ENCODE results near the gene SYNE1. TPM values are rescaled to one million over a fixed set of nuclear protein-coding genes. Genes with fewer than 3 reads are reported as not detected.

SYNE1 gene
- total RNA-seq, 1 experiment from 2014 or later: 3.0 TPM

DNA sequence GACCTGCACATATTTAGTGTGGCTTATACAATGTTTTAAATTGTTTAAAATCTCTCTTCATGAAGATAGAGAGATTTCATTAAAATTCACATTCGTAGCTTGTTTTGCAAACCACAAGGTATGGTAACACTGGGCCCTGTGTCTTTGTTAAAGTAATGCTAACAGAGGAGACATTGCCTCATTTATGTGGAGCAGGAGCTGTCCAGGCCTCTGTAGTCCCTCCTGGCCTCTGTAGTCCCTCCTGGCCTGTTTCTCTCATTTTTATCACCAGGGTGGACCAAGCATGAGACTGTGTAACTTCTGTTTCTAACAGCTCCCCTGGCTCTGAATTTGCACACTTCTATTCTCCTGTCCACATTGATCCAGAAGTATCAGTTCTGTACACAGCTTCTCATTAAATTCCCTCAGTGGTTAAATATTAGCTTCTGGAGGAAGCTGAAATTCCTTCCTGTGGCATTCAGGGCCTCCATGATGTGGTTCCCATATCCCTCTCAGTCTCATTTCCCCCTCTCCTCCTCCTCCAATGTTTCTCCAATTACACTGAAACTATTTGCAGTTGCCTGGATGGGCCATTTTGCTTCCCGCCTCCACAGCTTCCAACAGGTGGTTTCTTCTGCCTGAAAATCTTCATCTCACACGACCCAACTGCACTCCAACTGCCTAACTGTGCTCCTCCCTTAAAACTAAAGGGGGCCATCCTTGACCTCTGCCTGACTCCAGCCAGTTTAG, 340.4 kb downstream of the SYNE1 start:
- Mint-ChIP-seq H3K27me3 (ENCODE audit: low read depth) (no peaks in the 10 kb centered on the region), H3K4me1 (peaks cover 15 to 22% of the 10 kb centered on the region in 2 experiments), H3K36me3 (ENCODE audit: insufficient read depth in 1 of 3, low read depth in 3 of 3) (no peaks in the 10 kb centered on the region), H3K4me3 (no peak overlapping the region; a peak in 1 of 5 replicates), H3K9me3 (no peaks in the 10 kb centered on the region), H3K27ac (peak overlapping the region in 1 of 3 experiments; percentile 46; a peak in 1 of 7 replicates)
- Histone ChIP-seq H3K56ac (ENCODE audit: insufficient read length, low read depth, low read length) (no peak overlapping the region), H2AFZ (ENCODE audit: low read length) (no peak overlapping the region), H3K4me2 (ENCODE audit: insufficient read depth, insufficient read length, low read length) (no peak overlapping the region), H4K5ac (ENCODE audit: insufficient read length, low read depth, low read length) (no peak overlapping the region), H3K79me1 (ENCODE audit: insufficient read depth, low read depth, low read length, poor library complexity, severe bottlenecking) (no peaks in the 10 kb centered on the region), H4K91ac (ENCODE audit: insufficient read length, low read depth, low read length) (no peak overlapping the region), H3K18ac (ENCODE audit: insufficient read length, low read depth, low read length) (no peak overlapping the region), H3T11ph (ENCODE audit: low read length) (no peak overlapping the region), H2AK5ac (ENCODE audit: insufficient read length, low read length) (no peak overlapping the region), H3K4me1 (ENCODE audit: insufficient read depth, low read length) (peaks cover 3% of the 10 kb centered on the region; the same call in 1 of the 2 replicates), H4K8ac (replicated peaks; ENCODE audit: insufficient read length, low read depth, low read length) (no peak overlapping the region), H3K23ac (ENCODE audit: insufficient read length, low read depth, low read length) (no peak overlapping the region), H3K9me3 (ENCODE audit: control insufficient read depth, low read depth, low read length) (no peaks in the 10 kb centered on the region), H2BK120ac (ENCODE audit: low read depth, low read length, poor library complexity, severe bottlenecking) (no peak overlapping the region), H3K79me2 (ENCODE audit: insufficient read depth, low read length) (no peaks in the 10 kb centered on the region), H3K23me2 (ENCODE audit: insufficient read length, low read depth, low read length, poor library complexity, severe bottlenecking) (no peaks in the 10 kb centered on the region), H3K27ac (ENCODE audit: insufficient read length, low read depth, low read length) (no peak overlapping the region), H2BK15ac (ENCODE audit: low read depth, low read length) (no peak overlapping the region), H2BK5ac (ENCODE audit: insufficient read length, low read length) (no peak overlapping the region), H2BK12ac (ENCODE audit: insufficient read length, low read depth, low read length) (no peak overlapping the region), H3K27me3 (ENCODE audit: insufficient read depth, low read length) (no peaks in the 10 kb centered on the region), H3K14ac (ENCODE audit: insufficient read depth, low read length) (no peak overlapping the region), H2BK20ac (ENCODE audit: low read depth, low read length, poor library complexity, severe bottlenecking) (no peak overlapping the region), H3K4ac (ENCODE audit: low read depth, low read length) (no peak overlapping the region), H4K20me1 (ENCODE audit: control insufficient read depth, insufficient read depth, insufficient read length) (no peaks in the 10 kb centered on the region), H3K9ac (ENCODE audit: extremely low read depth, insufficient read length, low read length) (no peak overlapping the region)
- no peak for DNase-seq
- no CpG with 5 or more reads among the region's 3 CpGs for WGBS (ENCODE audit: extremely low coverage, insufficient read length, low lambda C conversion rate)
- TF ChIP-seq, protein P1, sequence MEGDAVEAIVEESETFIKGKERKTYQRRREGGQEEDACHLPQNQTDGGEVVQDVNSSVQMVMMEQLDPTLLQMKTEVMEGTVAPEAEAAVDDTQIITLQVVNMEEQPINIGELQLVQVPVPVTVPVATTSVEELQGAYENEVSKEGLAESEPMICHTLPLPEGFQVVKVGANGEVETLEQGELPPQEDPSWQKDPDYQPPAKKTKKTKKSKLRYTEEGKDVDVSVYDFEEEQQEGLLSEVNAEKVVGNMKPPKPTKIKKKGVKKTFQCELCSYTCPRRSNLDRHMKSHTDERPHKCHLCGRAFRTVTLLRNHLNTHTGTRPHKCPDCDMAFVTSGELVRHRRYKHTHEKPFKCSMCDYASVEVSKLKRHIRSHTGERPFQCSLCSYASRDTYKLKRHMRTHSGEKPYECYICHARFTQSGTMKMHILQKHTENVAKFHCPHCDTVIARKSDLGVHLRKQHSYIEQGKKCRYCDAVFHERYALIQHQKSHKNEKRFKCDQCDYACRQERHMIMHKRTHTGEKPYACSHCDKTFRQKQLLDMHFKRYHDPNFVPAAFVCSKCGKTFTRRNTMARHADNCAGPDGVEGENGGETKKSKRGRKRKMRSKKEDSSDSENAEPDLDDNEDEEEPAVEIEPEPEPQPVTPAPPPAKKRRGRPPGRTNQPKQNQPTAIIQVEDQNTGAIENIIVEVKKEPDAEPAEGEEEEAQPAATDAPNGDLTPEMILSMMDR (conservative IDR thresholded peaks at IDR 0.05): no peak
